ENCODE measurements around the gene DLGAP1.

GRCh38 chr18:3692691-3693090, 762.4 kb downstream of the DLGAP1 start:
- TF ChIP-seq CTCF (IDR thresholded peaks at IDR 0.05; ENCODE audit: insufficient read depth, low read length) = no peak
- TF ChIP-seq POLR2AphosphoS5 (IDR thresholded peaks at IDR 0.05; ENCODE audit: low read depth) = no peak
- TF ChIP-seq REST (IDR thresholded peaks at IDR 0.05; ENCODE audit: insufficient replicate concordance, low read depth) = no peak
- no peak for TF ChIP-seq GABPA (IDR thresholded peaks at IDR 0.05; ENCODE audit: low read depth)

Measured in HL-60 (cell line).